GM08714 (cell line): Measurements from ENCODE around the gene IRF2.

ENCODE experiments used
- H3K4me3 ChIP-seq: fragments of 200-500 bp; sonication (Bioruptor generic); 2 replicates; pipeline ENCODE4 v1.5.1; 2014; ENCODE audit warnings: mild to moderate bottlenecking, low read length, inconsistent platforms
- ZNF274 ChIP-seq: IDR thresholded peaks from 2 replicates; pipeline ENCODE4 v1.6.1; 2012; ENCODE audit warnings: mild to moderate bottlenecking, low read depth, low read length

The IRF2 gene

DNA sequence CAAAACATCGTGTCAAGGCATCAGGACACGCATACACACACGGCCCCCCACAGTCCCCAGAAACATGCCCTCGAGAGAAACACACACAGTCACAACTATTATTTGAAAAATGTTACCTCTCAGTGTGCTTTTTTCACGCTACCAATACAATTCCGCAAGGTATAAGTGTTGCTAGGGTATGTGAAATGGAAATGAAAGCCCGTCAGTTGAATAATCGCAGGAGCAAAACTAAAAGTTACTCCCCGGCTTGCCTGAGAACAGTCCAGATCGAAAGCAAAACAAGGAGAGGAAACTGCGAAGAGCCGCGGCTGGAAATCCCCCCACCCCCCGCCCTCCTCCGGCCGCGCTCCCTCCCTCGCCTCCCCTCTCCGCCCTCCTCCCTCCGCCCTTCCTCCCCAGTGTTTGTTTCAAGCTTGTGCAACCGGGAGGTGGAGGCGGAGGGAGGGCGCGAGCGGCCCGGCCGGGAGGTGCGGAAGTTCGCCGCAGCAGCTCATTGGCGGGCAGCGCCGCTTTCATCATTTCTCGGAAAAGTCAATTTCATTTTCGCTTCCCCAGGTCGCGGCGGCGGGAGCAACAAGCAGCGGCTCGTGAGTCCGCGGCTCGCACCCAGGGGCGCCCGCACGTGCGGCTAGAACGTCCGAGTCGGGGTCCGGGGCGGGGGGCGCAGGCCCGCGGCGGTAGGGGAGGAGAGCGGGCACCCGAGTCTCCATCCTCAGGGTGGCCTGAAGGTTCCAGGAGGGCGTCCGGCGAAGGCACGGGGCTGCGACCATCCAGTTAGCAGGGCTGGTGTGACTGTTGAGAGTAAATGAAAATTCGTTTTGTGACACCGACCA lies at the start of gene IRF2:
Gene IRF2, minus strand, starts transcription at position 288 of the 833 bp plus-strand sequence. CDS start 45,486 bp downstream, outside the sequence.
- peak within 1 kb of the TSS; percentile 84 for H3K4me3 ChIP-seq
- TF ChIP-seq ZNF274 = no peak

DNA sequence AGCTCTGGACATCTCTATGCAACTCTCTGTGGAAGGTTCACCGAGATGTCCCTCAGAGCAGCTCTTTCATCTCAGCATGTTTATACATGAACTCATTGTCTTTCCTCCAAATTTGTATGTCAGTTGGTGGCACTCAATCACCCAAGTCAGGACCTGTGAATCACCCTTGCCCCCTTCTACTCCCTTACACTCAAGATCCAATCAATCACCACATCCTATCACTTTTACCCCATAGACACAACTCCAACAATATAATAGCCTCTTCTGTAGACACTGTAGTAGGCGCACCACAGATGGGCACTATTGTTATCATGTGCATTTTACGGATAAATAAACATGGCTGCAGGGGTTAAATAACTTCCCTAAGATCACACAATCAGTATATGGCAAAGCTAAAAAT lies 41.3 kb upstream of the IRF2 start:
- H3K4me3 ChIP-seq = no peak overlapping the region
- TF ChIP-seq ZNF274 = no peak

DNA sequence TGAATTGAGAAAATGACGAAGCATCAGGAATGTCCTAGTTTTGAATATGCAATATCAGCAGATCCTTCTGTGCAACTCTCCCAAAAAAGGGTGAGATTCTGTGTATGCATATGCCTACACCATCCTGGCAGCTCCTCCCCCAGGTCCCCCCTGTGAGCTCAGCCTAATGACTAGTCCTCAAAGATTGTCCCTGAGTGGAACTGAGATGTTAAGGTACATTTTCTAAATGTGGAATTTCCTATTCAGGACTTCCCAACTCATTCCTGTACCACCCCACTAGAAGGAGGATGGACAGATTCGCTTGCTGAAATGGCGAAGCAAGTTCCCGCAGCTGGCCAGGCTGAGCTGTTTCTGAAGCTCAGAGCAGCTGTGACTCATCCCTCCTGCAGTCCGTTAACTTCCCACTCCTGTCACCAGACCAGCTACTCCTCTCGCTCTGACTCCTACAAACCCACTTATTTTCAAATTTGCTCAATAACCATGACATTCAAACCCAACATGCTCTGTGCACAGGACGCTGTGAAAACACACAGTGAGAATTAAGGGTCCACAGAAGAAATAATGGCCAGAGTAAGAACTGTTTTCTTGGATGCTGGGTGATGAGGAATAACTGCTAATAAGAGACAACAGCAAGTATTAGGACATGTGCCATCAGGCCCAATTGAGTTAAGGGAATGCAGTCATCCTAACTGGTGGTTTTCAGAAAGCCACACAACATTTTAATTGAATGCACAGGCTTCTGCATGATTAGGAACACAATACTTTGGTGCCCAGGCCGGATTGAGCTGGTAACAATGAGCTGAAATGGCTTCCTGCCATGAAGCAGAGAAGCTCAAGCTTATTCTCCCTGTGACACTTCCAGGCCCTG lies 40.0 kb upstream of the IRF2 start:
- no peak for TF ChIP-seq ZNF274
- H3K4me3 ChIP-seq = peak overlapping the region; percentile 24; the same call in 1 of the 2 replicates

GRCh38 chr4:184513802-184514120 lies 39.4 kb upstream of the IRF2 start:
- H3K4me3 ChIP-seq = no peak overlapping the region; the same call in 1 of the 2 replicates
- TF ChIP-seq ZNF274 = no peak

GRCh38 chr4:184511156-184511555 lies 36.8 kb upstream of the IRF2 start:
- no peak for TF ChIP-seq ZNF274

DNA sequence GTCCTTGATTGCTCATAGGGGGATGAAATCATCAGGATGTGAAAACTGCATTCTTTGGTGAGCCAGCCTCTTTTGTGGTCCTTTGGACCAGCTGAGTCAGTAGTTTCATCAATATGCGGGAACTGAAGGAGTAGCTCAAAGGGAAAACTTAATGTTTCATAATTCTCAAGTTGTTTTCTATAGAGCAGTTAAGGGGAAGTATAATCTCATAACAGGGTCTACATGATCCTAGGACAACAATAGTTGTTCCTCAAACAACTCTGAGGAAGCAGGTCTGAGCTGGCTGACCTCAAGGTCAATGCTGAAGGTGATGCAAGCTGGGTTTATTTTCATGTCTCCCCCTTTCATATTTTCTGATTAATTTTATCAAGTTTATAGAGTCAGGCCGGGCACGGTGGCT lies 36.1 kb upstream of the IRF2 start:
- TF ChIP-seq ZNF274 = no peak
- H3K4me3 ChIP-seq = no peak overlapping the region

More at GRCh38 chr4:184511156-184511555, 36.8 kb upstream of the IRF2 start:
- no peak overlapping the region for H3K4me3 ChIP-seq

- no peak for TF ChIP-seq ZNF274
- no peak overlapping the region for H3K4me3 ChIP-seq
Measured at GRCh38 chr4:184506527-184507121, 32.3 kb upstream of the IRF2 start.

DNA sequence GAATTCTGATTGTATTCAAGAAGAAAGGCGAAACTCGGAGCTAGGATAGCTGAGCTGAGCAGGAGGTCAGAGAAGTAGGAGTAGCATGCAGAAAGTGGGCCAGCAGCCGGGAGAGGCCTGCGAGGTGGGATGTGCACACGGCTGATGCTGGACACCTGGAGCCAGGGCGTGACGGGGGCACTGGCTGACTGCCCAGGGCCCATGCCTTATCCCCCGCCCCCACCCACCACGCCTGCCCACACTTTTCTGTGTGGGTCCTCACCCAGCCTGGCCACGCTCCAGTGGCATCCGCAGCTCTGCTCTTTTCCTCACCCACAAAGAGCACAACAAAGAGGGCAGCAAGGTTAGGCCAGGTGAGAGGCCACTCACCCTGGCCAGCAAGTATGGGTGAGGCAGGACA lies 30.0 kb upstream of the IRF2 start:
- TF ChIP-seq ZNF274 = no peak
- H3K4me3 ChIP-seq = no peak overlapping the region

DNA sequence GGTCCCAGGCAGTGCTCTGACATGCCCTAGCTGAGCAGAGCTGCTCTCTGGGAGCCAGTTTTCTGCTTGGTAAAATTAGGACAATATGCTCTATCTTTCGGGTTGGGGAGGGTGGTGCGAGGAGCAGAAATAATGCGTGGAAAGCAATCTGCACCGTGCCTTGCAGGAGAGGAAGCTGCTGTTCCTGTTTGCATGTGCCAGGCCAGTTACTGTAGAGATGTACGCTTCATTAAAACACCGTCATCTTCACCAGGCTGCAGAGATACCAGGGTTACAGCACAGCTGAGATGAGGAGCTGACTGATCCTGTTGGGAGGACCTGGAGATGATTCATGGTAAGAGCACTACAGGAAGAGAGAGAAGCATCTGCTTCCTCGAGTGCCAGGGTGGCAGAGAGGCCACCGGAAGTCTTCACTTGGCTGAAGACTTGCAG lies 29.5 kb upstream of the IRF2 start:
- TF ChIP-seq ZNF274 = no peak
- H3K4me3 ChIP-seq = no peak overlapping the region

DNA sequence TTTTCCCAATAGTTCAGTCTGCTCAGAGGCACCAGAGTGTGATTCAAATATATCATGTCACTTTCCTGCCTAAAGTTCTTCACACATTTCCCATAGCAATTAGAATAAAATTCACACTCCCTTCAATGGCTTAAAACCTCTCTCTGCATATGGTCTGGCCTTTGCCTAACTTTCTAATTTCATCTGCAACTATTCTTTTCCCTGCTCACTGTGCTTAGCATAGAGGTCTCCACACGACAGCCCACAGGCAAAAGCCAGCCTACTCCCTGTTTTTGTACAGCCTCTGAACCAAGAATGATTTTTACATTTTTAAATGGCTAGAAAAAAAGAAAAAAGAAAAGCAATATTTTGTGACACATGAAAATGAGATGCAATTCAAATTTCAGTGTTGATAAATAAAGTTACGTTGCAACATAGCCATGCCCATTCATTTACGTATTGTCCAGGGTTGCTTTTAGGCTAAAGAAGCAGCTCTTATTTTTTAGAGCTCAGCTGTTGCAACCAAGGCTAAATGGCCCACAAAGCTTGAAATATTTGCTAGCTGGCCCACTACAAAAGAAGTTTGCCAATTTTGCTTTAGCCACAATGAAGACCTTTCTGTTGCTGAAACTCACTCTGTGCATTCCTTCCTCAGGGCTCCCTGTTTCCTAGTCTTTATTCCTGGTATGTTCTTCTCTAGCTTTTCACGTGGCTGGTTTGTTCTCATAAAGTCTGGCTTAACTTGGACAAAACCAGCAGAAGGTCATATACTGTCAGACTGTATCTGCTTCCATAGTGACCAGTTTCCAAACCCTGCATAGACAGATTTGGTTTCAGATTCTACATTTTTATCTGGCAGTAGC lies 26.6 kb upstream of the IRF2 start:
- no peak overlapping the region for H3K4me3 ChIP-seq

GRCh38 chr4:184499996-184500395 lies 25.6 kb upstream of the IRF2 start:
- H3K4me3 ChIP-seq = no peak overlapping the region
- no peak for TF ChIP-seq ZNF274

More for the DNA sequence above, 26.6 kb upstream of the IRF2 start:
- no peak for TF ChIP-seq ZNF274

- no peak for TF ChIP-seq ZNF274
- no peak overlapping the region for H3K4me3 ChIP-seq
Measured at GRCh38 chr4:184498598-184498997, 24.2 kb upstream of the IRF2 start.

- TF ChIP-seq ZNF274 = no peak
- no peak overlapping the region for H3K4me3 ChIP-seq
Measured at GRCh38 chr4:184489771-184490170, 15.4 kb upstream of the IRF2 start.

DNA sequence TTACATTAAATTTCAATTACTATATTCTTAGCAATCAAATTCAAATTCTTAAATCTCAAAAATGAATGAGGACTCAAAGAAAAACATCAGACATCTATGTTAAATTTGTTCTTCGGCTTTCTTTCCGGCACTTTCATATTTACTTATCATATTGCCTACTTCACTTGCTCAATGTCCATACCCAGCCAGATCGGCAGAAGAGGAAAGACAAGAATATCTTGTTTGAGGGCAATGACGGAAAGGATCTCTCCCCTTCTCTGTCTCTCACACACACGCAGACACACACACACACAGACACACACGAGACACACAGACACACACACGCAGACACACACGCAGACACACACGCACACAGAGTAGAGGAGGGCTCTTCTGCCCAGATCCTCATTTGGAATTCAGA lies 13.2 kb upstream of the IRF2 start:
- H3K4me3 ChIP-seq = no peak overlapping the region
- TF ChIP-seq ZNF274 = no peak
